Measurements from ENCODE around the gene PLA2G2F.

DNA sequence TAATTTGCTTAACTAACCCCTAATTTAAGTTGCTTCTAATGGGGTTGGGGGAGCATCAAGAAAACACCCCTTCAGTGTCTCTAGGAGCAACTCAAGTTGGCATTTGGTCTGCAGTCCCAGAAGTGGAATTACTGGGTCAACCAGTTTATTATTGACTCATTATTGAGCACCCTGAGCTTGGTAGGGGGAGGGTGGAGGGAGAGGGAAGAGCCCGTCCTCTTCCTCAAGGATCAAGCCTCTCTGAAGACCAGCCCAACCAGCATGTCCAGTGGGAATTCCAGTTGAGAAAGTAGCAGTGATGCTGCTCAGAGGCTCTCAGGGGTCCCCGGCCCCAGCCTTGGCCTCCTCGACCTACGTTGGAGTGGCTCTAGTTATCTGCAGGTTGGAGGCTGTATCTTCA lies 2.1 kb upstream of the PLA2G2F start:
- TF ChIP-seq POLR2A (IDR thresholded peaks at IDR 0.05) = no peak
- TF ChIP-seq, protein P1, sequence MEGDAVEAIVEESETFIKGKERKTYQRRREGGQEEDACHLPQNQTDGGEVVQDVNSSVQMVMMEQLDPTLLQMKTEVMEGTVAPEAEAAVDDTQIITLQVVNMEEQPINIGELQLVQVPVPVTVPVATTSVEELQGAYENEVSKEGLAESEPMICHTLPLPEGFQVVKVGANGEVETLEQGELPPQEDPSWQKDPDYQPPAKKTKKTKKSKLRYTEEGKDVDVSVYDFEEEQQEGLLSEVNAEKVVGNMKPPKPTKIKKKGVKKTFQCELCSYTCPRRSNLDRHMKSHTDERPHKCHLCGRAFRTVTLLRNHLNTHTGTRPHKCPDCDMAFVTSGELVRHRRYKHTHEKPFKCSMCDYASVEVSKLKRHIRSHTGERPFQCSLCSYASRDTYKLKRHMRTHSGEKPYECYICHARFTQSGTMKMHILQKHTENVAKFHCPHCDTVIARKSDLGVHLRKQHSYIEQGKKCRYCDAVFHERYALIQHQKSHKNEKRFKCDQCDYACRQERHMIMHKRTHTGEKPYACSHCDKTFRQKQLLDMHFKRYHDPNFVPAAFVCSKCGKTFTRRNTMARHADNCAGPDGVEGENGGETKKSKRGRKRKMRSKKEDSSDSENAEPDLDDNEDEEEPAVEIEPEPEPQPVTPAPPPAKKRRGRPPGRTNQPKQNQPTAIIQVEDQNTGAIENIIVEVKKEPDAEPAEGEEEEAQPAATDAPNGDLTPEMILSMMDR (IDR thresholded peaks at IDR 0.05) = no peak
